Endothelial cell of umbilical vein (primary cell): Measurements from ENCODE around the gene DHRS7B. TPM values are rescaled to one million over a fixed set of nuclear protein-coding genes. Genes with fewer than 3 reads are reported as not detected.

Experiments used
- BruUV-seq: library from RNA; stranded (reverse); fragments of 400-500 nt; replicated peaks from 2 replicates; lab custom pipeline; 2021; lab: Mats Ljungman, UMichigan
- CTCF ChIA-PET: fragments of 300-600, 350-600 bp; sonication (Branson Sonifier 250); formaldehyde crosslinking; loops from one replicate; lab custom pipeline; 2021; ENCODE audit warnings: antibody characterized with exemption, inconsistent platforms; lab: Charles Lee
- POLR2A ChIA-PET: fragments of 300-600, 350-600 bp; sonication (Branson Sonifier 250); formaldehyde crosslinking; loops from one replicate; lab custom pipeline; 2021; ENCODE audit warnings: antibody characterized with exemption, inconsistent platforms; lab: Charles Lee
- DNase-seq: peaks from one replicate; pipeline ENCODE4 v3.0.0-alpha.2; 2011; ENCODE audit warnings: low read depth, low spot score
- FAIRE-seq: peaks from 2 replicates; lab custom pipeline; 2011; peaks lifted over from hg19 to GRCh38; lab: Jason Lieb, UNC
- H2AFZ ChIP-seq: 2 replicates; pipeline ENCODE4 v1.6.0; 2012; ENCODE audit warnings: low read depth, low read length, control low read depth, inconsistent platforms
- H3K27ac ChIP-seq: 2 replicates; pipeline ENCODE4 v1.5.1; 2011; ENCODE audit warnings: low read depth, mild to moderate bottlenecking, control low read depth, low read length, moderate library complexity; ENCODE audit not compliant: insufficient read depth
- H3K27me3 ChIP-seq, 2 experiments: 2 replicates each; pipeline versions ENCODE4 v1.6.0 to v1.6.1; 2011; ENCODE audit warnings: low read length in 2 of 2, mixed read lengths in 1 of 2; ENCODE audit not compliant: control insufficient read depth in 2 of 2, insufficient read depth in 2 of 2
- H3K36me3 ChIP-seq, 2 experiments: 2 replicates in 1 of 2; 3 replicates in 1 of 2; pipeline ENCODE4 v1.5.1; 2011; ENCODE audit warnings: low read length in 2 of 2, mild to moderate bottlenecking in 1 of 2, moderate library complexity in 1 of 2; ENCODE audit not compliant: control insufficient read depth in 2 of 2, insufficient read depth in 2 of 2; ENCODE audit errors: extremely low read depth in 1 of 2
- H3K4me1 ChIP-seq: 3 replicates; pipeline ENCODE4 v1.5.1; 2011; ENCODE audit warnings: mild to moderate bottlenecking, low read length; ENCODE audit not compliant: control insufficient read depth, insufficient read depth; ENCODE audit errors: extremely low read depth
- H3K4me2 ChIP-seq: 2 replicates; pipeline ENCODE4 v1.6.1; 2011; ENCODE audit warnings: low read length, control low read depth, mixed read lengths; ENCODE audit not compliant: insufficient read depth
- H3K4me3 ChIP-seq, 3 experiments: fragments of 200-600 bp in 1 of 3; sonication (generic), shearing (Covaris generic) in 1 of 3; replicated peaks in 1 of 3; 2 replicates each; pipeline ENCODE4 v1.5.1; 2011 to 2016; ENCODE audit warnings: control low read depth in 3 of 3, low read length in 3 of 3, mild to moderate bottlenecking in 2 of 3, inconsistent platforms in 1 of 3, low read depth in 1 of 3, moderate library complexity in 1 of 3; ENCODE audit not compliant: insufficient read depth in 1 of 3
- H3K79me2 ChIP-seq: 2 replicates; pipeline ENCODE4 v1.6.0; 2012; ENCODE audit warnings: low read length, inconsistent platforms; ENCODE audit not compliant: control insufficient read depth, insufficient read depth
- H3K9ac ChIP-seq: replicated peaks from 2 replicates; pipeline ENCODE3; 2011; ENCODE audit warnings: low read length, control low read depth; ENCODE audit not compliant: insufficient read depth; ENCODE audit errors: extremely low read depth
- H3K9me1 ChIP-seq: replicated peaks from 3 replicates; pipeline ENCODE4 v1.6.0; 2011; ENCODE audit warnings: mild to moderate bottlenecking, low read length; ENCODE audit not compliant: control insufficient read depth, insufficient read depth; ENCODE audit errors: extremely low read depth
- H3K9me3 ChIP-seq: replicated peaks from 2 replicates; pipeline ENCODE4 v1.5.1; 2012; ENCODE audit warnings: low read length, inconsistent platforms; ENCODE audit not compliant: control insufficient read depth, insufficient read depth
- H4K20me1 ChIP-seq: replicated peaks from 2 replicates; pipeline ENCODE3; 2011; ENCODE audit warnings: mild to moderate bottlenecking, low read length; ENCODE audit not compliant: control insufficient read depth, insufficient read depth; ENCODE audit errors: extremely low read depth
- EZH2 ChIP-seq: IDR thresholded peaks from 2 replicates; pipeline ENCODE4 v1.6.1; 2012; ENCODE audit warnings: borderline replicate concordance, low read depth, mild to moderate bottlenecking, moderate library complexity, low read length, inconsistent platforms; ENCODE audit not compliant: severe bottlenecking
- FOS ChIP-seq: IDR thresholded peaks from 2 replicates; pipeline ENCODE4 v1.6.1; 2011; ENCODE audit warnings: mild to moderate bottlenecking, low read length, moderate library complexity, borderline replicate concordance; ENCODE audit not compliant: insufficient read depth
- GATA2 ChIP-seq: IDR thresholded peaks from 2 replicates; pipeline ENCODE4 v1.7.0; 2011; ENCODE audit warnings: low read depth, mild to moderate bottlenecking, moderate library complexity, mixed read lengths, low read length; ENCODE audit not compliant: insufficient read length, insufficient read depth
- MAX ChIP-seq: IDR thresholded peaks from 2 replicates; pipeline ENCODE4 v1.6.1; 2011; ENCODE audit not compliant: insufficient read depth, insufficient read length
- MYC ChIP-seq: IDR thresholded peaks from one replicate; pipeline ENCODE4 v1.6.1; 2011; ENCODE audit warnings: mild to moderate bottlenecking, low read depth, low read length
- POLR2A ChIP-seq: IDR thresholded peaks from 2 replicates; pipeline ENCODE4 v1.6.1; 2012; ENCODE audit warnings: low read depth, mild to moderate bottlenecking, control low read depth, low read length
- dilution Hi-C: fragments of 300-500 bp; cut with MboI; formaldehyde crosslinking; loops from one replicate; pipeline ENCODE4 v1.15.0; 2019; ENCODE audit warnings: low sequenced_read_pairs; ENCODE audit not compliant: extremely low pct_ligation_motif_present
- intact Hi-C: fragments of 100-400 bp; cut with micrococcal nuclease; formaldehyde crosslinking; loops from one replicate; pipeline ENCODE4 v1.10.0; 2022
- polyA plus RNA-seq, 4 experiments: library from polyadenylated mRNA; depleted of rRNA in 3 of 4; stranded (reverse) in 3 of 4; unstranded in 1 of 4; fragments of >200 nt; gene quantifications; 2 replicates each; pipeline versions ENCODE4 v1.2.1 to v1.2.3, GENCODE V29; 2011 to 2012; ENCODE audit warnings: missing spikeins in 1 of 4
- total RNA-seq: library from RNA; stranded (reverse); gene quantifications from 2 replicates; pipeline ENCODE4 v1.2.3, GENCODE V29; 2021
- TF ChIP-seq, protein P1 (sequence below), 2 donors: IDR thresholded peaks; 1 replicate in 1 of 2; 2 replicates in 1 of 2; pipeline ENCODE4 v1.5.1; 2011; ENCODE audit warnings: low read length in 2 of 2, mild to moderate bottlenecking in 2 of 2, moderate library complexity in 2 of 2, control low read depth in 1 of 2, inconsistent platforms in 1 of 2, low read depth in 1 of 2; ENCODE audit not compliant: insufficient read depth in 1 of 2; ENCODE audit errors: extremely low read depth in 1 of 2

Gene DHRS7B
- total and polyA plus RNA-seq, 2 donors (not counting 3 experiments of a cell fraction or from before 2014, with no cell fraction given): 14.0 to 28.1 TPM

GRCh38 chr17:21172846-21173245, 46.1 kb downstream of the DHRS7B start:
- H3K9me1 ChIP-seq: no peaks in the 10 kb centered on the region
- intact Hi-C loops (no loop called here), dilution Hi-C loops (no loop called here)
- no peaks in the 10 kb centered on the region for H4K20me1 ChIP-seq
- no peaks in the 10 kb centered on the region for H3K4me1 ChIP-seq
- H3K79me2 ChIP-seq: no peaks in the 10 kb centered on the region
- H3K9ac ChIP-seq: no peak overlapping the region
- FAIRE-seq (no peak), DNase-seq (no peak)
- no peaks in the 10 kb centered on the region for H3K27me3 ChIP-seq
- ChIA-PET CTCF (interaction anchor here (1.1 kb wide), 1 partner anchor 13 kb away, joined by 3 read pairs; no protein-coding TSS in a partner anchor), POLR2A (no interaction called here)
- no peaks in the 10 kb centered on the region for H3K36me3 ChIP-seq
- no peak overlapping the region for H3K4me3 ChIP-seq
- BruUV-seq: no TSS peak
- no peak overlapping the region for H3K4me2 ChIP-seq
- H3K9me3 ChIP-seq: no peaks in the 10 kb centered on the region
- no peak overlapping the region for H3K27ac ChIP-seq
- H2AFZ ChIP-seq: no peak overlapping the region
- TF ChIP-seq MAX: no peak
- TF ChIP-seq FOS: no peak
- TF ChIP-seq POLR2A: no peak
- TF ChIP-seq MYC: no peak

- no peak for DNase-seq
- intact Hi-C loops: no loop called here
- no peak overlapping the region for H3K27ac ChIP-seq
- ChIA-PET POLR2A (no interaction called here), CTCF (interaction anchor here (1.1 to 1.9 kb wide), 2 partner anchors 13 to 44 kb away, joined by 3 to 6 read pairs; no protein-coding TSS in a partner anchor)
- H3K79me2 ChIP-seq: no peaks in the 10 kb centered on the region
- H3K4me2 ChIP-seq: no peak overlapping the region
- H3K9me1 ChIP-seq: no peaks in the 10 kb centered on the region
- BruUV-seq: no TSS peak
- no peak overlapping the region for H2AFZ ChIP-seq
- no peaks in the 10 kb centered on the region for H3K4me1 ChIP-seq
- TF ChIP-seq GATA2 (no peak), POLR2A (no peak), EZH2 (no peak), MAX (no peak), MYC (no peak), FOS (no peak)
- TF ChIP-seq, protein P1, sequence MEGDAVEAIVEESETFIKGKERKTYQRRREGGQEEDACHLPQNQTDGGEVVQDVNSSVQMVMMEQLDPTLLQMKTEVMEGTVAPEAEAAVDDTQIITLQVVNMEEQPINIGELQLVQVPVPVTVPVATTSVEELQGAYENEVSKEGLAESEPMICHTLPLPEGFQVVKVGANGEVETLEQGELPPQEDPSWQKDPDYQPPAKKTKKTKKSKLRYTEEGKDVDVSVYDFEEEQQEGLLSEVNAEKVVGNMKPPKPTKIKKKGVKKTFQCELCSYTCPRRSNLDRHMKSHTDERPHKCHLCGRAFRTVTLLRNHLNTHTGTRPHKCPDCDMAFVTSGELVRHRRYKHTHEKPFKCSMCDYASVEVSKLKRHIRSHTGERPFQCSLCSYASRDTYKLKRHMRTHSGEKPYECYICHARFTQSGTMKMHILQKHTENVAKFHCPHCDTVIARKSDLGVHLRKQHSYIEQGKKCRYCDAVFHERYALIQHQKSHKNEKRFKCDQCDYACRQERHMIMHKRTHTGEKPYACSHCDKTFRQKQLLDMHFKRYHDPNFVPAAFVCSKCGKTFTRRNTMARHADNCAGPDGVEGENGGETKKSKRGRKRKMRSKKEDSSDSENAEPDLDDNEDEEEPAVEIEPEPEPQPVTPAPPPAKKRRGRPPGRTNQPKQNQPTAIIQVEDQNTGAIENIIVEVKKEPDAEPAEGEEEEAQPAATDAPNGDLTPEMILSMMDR (IDR thresholded peaks at IDR 0.05; ENCODE audit: extremely low read depth in 1 of 2, insufficient read depth in 1 of 2, low read depth in 1 of 2, low read length in 2 of 2): no peak
- FAIRE-seq: no peak
- H4K20me1 ChIP-seq: no peaks in the 10 kb centered on the region
- no peaks in the 10 kb centered on the region for H3K27me3 ChIP-seq
- no peak overlapping the region for H3K9ac ChIP-seq
- no peak overlapping the region for H3K4me3 ChIP-seq
- no peaks in the 10 kb centered on the region for H3K36me3 ChIP-seq
- no peaks in the 10 kb centered on the region for H3K9me3 ChIP-seq
- dilution Hi-C loops: no loop called here
Measured at GRCh38 chr17:21173543-21173942, 46.8 kb downstream of the DHRS7B start.
